Mesothelial cell of epicardium (in vitro differentiated cells): ENCODE results near the gene NUP133. TPM values are rescaled to one million over a fixed set of nuclear protein-coding genes. Genes with fewer than 3 reads are reported as not detected.

Source experiments
- DNase-seq, 2 experiments: peaks; one replicate each; pipeline ENCODE4 v3.0.0; 2021; ENCODE audit warnings: low spot score in 2 of 2; ENCODE audit not compliant: unreplicated experiment in 2 of 2
- H3K27ac Mint-ChIP-seq: 2 replicates; pipeline ENCODE4 v1.8.0; 2021; ENCODE audit warnings: mixed read lengths
- H3K27me3 Mint-ChIP-seq: 2 replicates; pipeline ENCODE4 v1.8.0; 2021; ENCODE audit warnings: low read depth, mixed read lengths
- H3K36me3 Mint-ChIP-seq: 2 replicates; pipeline ENCODE4 v1.8.0; 2021; ENCODE audit warnings: mixed read lengths
- H3K4me1 Mint-ChIP-seq: 2 replicates; pipeline ENCODE4 v1.8.0; 2021; ENCODE audit warnings: mixed read lengths
- H3K4me3 Mint-ChIP-seq: 2 replicates; pipeline ENCODE4 v1.8.0; 2021; ENCODE audit warnings: mild to moderate bottlenecking, moderate library complexity, mixed read lengths
- H3K9me3 Mint-ChIP-seq: 2 replicates; pipeline ENCODE4 v1.8.0; 2021; ENCODE audit warnings: mixed read lengths
- total RNA-seq: library from RNA; stranded (reverse); gene quantifications from 3 replicates; pipeline ENCODE4 v1.2.1, GENCODE V29; 2021
- TF ChIP-seq, protein P1 (sequence below): fragments of 200-600 bp; sonication (generic); IDR thresholded peaks from one replicate; pipeline ENCODE4 v1.5.0; 2021; ENCODE audit warnings: antibody characterized with exemption; ENCODE audit not compliant: unreplicated experiment

The NUP133 gene
- total RNA-seq, 1 donor from 2014 or later: 51.7 TPM

DNA sequence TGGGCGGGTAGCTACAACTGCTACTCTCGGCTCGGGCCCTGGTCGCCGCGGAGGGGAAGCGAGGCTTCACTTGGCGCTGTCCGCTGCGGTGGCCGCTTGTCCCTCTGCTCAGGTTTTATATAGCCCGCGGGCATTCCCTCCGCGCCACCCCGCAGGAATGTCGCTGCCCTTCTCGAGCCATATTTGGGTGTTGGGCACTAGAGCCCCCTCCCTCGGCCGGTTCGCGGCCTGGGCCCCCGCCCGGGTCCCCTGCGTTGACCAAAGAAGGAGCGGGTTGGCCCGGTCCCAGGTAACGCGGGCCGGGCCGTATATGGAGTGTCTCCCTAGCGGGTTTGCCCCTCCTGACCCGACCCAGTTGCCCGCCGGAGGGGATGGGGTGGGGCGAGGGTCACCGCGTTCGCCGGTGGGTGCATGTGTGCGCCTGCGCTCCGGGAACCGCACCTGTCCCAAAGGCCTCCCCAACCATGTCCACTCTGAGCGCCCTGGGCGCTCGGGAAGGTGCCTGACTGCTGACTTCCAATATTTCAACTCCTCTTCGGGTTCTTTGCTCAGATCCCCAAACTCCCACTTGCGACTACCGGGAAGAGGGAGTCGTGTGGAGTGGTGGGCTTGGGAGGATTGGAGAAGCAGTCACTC lies 74.0 kb downstream of the NUP133 start, which contains the start of gene ACTA1:
Gene ACTA1 (minus strand): TSS at position 90 of the 636 bp plus-strand sequence. CDS start 979 bp downstream, outside the sequence.
- H3K27me3 Mint-ChIP-seq: peaks cover 79% of the 10 kb centered on the region
- peak within 1 kb of the TSS; percentile 59 for H3K4me3 Mint-ChIP-seq
- peaks cover 5% of the 10 kb centered on the region for H3K36me3 Mint-ChIP-seq
- no peaks in the 10 kb centered on the region for H3K9me3 Mint-ChIP-seq
- DNase-seq: no peak
- H3K4me1 Mint-ChIP-seq: peaks cover 10% of the 10 kb centered on the region
- TF ChIP-seq, protein P1, sequence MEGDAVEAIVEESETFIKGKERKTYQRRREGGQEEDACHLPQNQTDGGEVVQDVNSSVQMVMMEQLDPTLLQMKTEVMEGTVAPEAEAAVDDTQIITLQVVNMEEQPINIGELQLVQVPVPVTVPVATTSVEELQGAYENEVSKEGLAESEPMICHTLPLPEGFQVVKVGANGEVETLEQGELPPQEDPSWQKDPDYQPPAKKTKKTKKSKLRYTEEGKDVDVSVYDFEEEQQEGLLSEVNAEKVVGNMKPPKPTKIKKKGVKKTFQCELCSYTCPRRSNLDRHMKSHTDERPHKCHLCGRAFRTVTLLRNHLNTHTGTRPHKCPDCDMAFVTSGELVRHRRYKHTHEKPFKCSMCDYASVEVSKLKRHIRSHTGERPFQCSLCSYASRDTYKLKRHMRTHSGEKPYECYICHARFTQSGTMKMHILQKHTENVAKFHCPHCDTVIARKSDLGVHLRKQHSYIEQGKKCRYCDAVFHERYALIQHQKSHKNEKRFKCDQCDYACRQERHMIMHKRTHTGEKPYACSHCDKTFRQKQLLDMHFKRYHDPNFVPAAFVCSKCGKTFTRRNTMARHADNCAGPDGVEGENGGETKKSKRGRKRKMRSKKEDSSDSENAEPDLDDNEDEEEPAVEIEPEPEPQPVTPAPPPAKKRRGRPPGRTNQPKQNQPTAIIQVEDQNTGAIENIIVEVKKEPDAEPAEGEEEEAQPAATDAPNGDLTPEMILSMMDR: no peak
- no peak within 1 kb of the TSS for H3K27ac Mint-ChIP-seq

DNA sequence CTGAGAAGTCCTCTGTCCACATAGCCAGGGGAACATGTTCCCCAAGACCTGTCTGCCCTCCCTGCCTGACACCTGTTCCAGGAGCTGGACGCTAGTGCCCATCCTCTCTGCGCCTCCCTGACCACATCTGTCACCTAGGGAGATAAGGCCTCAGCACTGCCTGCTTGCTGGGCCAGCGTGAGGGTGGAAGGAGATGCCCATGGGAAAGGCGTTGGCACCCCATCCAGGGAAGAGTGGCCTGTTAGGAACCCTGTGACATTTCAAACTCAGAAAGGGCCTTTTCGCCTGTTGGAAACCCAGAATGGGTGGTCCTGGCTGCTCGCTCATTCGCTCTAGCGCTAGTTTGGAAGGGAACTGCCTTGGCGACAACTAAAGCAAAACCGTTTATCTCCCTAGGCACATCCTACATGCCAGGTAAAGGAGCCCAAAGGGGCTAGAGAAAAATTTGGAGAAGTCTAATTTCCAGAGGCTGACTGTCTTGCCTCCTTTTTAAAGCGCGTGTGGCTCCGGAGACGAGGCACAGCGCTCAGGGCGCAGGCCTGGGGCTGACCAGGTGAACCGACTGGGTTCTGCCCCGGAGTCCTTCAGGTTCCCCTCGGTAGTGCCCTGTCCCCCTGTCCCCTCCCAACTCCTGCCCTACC lies 74.7 kb downstream of the NUP133 start:
- no peaks in the 10 kb centered on the region for H3K9me3 Mint-ChIP-seq
- H3K4me1 Mint-ChIP-seq: peaks cover 10% of the 10 kb centered on the region
- H3K27me3 Mint-ChIP-seq: peaks cover 83% of the 10 kb centered on the region
- no peak overlapping the region for H3K4me3 Mint-ChIP-seq
- no peak overlapping the region for H3K27ac Mint-ChIP-seq
- DNase-seq: no peak
- H3K36me3 Mint-ChIP-seq: peaks cover 2% of the 10 kb centered on the region
- TF ChIP-seq, protein P1: no peak

DNA sequence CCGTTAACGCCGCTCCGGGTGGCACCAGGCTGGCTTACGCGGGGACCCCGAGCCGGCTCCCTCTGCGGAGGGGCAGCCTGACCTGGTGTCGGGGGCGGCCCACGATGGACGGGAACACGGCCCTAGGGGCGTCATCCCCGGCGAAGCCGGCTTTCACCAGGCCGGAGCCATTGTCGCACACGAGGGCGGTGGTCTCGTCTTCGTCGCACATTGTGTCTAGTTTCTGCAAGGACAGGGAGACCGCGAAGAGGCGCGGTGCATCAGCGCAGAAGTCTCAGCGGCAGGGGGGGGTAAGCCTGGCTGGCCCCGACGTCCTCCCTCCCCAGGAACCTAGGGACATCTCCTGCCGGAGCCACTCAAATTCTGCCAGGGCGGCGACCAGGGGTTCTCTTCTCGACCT lies 75.2 kb downstream of the NUP133 start:
- Mint-ChIP-seq H3K4me3 (no peak overlapping the region), H3K9me3 (no peaks in the 10 kb centered on the region), H3K4me1 (peaks cover 10% of the 10 kb centered on the region), H3K36me3 (peaks cover 2% of the 10 kb centered on the region), H3K27ac (no peak overlapping the region), H3K27me3 (peaks cover 89% of the 10 kb centered on the region)
- no peak for DNase-seq
- TF ChIP-seq, protein P1: no peak

DNA sequence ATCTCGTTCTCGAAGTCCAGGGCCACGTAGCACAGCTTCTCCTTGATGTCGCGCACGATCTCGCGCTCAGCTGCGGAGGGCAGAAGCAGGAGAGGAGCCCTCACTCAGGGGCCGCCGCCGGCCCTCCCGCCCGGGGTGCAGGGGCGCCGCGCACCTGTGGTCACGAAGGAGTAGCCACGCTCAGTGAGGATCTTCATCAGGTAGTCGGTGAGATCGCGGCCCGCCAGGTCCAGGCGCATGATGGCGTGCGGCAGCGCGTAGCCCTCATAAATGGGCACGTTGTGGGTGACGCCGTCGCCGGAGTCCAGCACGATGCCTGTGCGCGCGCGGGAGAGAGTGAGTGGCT lies 76.1 kb downstream of the NUP133 start:
- no peak overlapping the region for H3K27ac Mint-ChIP-seq
- H3K4me3 Mint-ChIP-seq: peak overlapping the region; percentile 10
- peaks cover 10% of the 10 kb centered on the region for H3K4me1 Mint-ChIP-seq
- no peak for DNase-seq
- peaks cover 91% of the 10 kb centered on the region for H3K27me3 Mint-ChIP-seq
- TF ChIP-seq, protein P1: no peak
- peaks cover 2% of the 10 kb centered on the region for H3K36me3 Mint-ChIP-seq
- no peaks in the 10 kb centered on the region for H3K9me3 Mint-ChIP-seq

DNA sequence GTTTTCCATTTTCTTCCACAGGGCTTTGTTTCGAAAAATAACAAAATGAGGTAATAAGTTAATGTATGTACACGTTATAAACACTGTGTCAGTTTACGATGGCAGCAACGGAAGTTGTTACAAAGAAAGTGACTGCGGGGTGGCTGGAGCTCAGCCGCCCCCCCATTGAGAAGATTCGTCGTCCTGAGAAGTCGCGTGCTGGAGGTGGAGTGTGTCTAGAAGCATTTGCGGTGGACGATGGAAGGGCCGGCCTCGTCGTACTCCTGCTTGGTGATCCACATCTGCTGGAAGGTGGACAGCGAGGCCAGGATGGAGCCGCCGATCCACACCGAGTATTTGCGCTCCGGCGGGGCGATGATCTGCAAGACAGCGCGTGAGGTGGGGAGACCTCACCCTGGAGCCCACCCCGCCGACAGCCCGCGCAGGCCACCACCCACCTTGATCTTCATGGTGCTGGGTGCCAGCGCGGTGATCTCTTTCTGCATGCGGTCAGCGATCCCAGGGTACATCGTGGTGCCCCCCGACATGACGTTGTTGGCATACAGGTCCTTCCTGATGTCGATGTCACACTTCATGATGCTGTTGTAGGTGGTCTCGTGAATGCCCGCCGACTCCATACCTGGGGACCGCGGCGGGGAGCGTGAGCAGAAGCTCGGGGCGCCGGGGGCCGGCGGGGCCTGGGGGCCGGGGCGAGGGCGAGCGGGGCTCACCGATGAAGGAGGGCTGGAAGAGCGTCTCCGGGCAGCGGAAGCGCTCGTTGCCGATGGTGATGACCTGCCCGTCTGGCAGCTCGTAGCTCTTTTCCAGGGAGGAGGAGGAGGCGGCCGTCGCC lies 76.6 kb downstream of the NUP133 start:
- H3K27me3 Mint-ChIP-seq: peaks cover 90% of the 10 kb centered on the region
- H3K4me1 Mint-ChIP-seq: peaks cover 10% of the 10 kb centered on the region
- TF ChIP-seq, protein P1: no peak
- H3K27ac Mint-ChIP-seq: no peak overlapping the region
- no peaks in the 10 kb centered on the region for H3K9me3 Mint-ChIP-seq
- no peak for DNase-seq
- peak overlapping the region; percentile 41 for H3K4me3 Mint-ChIP-seq
- H3K36me3 Mint-ChIP-seq: peaks cover 2% of the 10 kb centered on the region
